ENCODE measurements around the gene ARRB1.
A peak's percentile ranks its signal among the peaks of the same experiment; 100 is the strongest.
"Not testable (repeated sequence)": the region's sequence is repeated elsewhere in the genome, so short reads cannot be mapped to it uniquely, and the experiment has no call there.

The ARRB1 gene

DNA sequence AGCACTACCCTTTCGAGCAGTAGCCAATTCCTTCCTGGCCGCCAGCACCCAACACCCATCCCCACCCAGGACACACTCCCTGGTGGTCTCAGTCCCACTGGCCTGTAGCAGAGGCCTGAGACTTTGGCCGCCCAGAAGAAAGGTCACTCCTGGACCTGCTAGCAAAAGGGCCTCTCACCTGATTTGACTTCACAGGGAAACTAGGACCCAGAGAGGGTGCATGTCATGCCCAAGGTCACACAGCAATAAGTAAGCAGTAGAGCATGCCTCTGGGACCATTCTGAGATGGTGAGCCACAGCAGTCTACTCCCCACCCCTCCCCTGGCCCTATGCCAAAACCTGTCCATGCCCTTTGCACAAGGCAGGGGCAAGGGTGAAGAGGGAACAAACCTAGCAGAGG, 7.3 kb downstream of the ARRB1 start:
- no peak for DNase-seq

DNA sequence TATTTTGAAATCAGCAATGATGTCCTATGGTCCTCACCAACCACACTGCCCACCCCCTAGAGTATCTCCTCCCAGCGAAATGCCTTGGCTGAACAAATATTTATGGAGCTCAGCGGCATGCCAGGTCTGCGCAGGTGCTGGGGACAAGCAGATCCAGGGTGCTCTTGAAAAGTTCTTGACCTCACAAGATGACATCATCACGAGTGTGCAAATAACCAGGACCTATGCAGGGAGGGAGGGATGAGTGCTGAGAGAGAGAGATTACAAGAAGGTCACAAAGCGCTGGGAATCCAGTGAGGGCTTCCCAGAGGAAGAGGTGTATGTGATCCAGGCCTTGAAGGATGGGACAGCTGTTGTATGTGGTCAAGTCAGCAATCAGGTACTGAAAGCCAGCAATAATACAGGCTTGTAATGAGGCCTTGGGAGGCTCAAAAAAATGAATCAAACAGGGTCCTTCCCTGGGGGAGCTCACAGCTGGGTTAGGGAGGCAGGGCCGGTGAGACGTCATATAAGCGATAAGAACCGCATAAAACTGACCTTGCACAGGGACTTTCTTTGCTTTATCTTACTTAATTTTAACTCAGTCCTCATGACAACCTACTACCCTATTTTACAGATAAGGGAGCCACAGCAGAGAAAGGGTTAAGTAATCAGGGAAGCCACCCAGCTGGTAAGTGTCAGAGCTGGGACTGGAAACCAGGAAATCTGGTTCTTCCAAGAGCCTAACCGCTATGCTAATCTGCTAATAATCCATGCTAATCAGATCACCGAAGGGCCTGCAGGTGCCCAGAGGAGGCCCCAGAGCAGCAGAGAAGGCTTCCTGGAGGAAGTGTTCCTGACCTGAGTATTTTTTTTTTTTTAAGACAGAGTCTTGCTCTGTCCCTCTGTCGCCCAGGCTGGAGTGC, 8.2 kb downstream of the ARRB1 start:
- no peak for DNase-seq

GRCh38 chr11:75342231-75342918, 9.1 kb downstream of the ARRB1 start:
- DNase-seq = peak in 30 of 56 donors; percentile 18 to 78 (median 46)

DNA sequence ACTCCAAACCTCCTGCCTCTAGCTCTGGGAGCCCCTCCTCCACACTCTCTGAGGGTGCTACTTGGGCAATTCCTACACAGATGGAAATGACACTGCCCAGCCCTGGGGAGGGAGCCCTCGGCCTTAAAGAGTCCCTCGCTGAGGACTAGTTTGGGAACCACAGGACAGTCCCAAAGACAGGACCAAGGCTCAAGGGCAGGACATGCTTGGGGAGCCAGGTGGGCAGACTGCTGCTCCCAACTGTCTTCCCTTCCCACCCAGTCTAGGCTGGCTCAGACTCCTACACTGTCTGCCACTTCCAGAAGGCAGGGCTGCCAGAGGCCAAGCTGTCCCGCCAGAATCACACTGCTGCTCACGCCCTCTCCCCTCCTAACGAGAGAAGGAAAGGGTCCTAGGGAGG, 9.8 kb downstream of the ARRB1 start:
- DNase-seq = no peak

DNA sequence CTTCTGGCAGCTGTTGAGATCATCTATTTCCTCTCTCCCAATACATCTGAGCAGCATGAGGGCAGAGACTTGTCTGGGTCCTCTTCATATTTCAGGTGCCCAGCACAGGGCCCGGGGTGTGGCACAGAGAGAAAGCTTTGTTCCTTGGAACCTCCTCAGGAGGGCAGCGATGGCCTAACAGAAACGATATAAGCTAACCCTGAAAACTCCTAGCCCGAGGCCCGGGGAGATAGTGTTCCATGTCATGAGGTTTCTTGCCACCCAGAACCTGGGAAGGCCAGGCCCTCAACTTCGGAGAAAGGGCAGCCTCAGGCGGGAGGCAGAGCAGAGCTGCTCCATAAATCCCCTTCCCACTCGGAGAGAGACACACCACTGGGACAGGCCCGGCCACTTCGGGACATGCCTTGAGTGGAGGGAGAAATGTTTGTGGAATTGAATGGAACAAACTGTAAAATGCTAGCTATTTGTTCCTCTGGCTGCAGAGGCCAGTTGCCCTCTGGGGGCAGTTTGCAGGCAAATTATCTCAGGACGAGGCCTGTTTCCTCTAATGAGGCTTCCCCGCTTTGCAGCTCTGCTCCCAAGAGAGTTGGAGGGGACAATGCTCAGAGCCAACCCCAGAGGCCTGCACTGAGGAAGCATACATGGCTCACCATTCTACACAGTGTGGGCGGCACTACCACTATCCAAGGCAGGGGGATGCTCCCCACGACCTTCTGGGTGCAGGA, 11.6 kb downstream of the ARRB1 start:
- DNase-seq = no peak

DNA sequence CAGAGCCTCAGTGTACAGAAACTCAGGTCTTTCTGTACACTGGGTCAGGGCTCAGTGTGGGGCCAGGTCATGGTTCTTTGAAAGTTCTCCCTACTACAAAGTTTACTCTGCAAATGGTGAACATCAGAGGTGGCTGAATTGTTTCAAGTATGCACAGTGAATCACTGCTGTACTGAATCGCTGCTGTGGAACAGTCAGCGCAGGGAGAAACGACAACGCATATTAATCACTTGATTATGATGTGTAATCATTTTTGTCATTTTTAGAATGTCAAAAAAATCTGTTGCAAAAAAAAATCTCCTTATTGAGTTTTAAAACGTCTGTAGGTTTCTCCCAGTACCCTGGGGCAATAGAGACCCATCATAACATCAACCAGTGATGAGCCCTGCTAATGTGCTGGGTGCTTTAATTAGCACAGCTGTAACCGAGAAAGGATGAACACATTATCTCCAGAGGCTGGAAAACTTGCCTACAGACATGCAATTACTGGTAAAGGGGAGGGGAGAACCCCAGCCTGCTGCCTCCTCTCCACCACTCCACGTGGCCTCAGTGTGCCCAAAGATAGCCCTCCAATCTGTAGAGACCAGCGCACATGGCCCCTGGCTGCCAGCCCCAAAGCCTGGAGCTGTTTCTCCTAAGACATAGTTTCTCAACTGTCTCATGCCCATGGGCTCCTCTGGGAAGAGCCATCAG, 12.8 kb downstream of the ARRB1 start:
- peak in 14 of 56 donors; percentile 25 to 78 (median 44) for DNase-seq

- no peak for DNase-seq
Measured at GRCh38 chr11:75337195-75337654, 14.2 kb downstream of the ARRB1 start.

GRCh38 chr11:75334976-75335375, 16.5 kb downstream of the ARRB1 start:
- DNase-seq = no peak

- no peak for DNase-seq
Measured at GRCh38 chr11:75334402-75334891, 17.0 kb downstream of the ARRB1 start.

GRCh38 chr11:75333807-75334140, 17.7 kb downstream of the ARRB1 start:
- DNase-seq = no peak

DNA sequence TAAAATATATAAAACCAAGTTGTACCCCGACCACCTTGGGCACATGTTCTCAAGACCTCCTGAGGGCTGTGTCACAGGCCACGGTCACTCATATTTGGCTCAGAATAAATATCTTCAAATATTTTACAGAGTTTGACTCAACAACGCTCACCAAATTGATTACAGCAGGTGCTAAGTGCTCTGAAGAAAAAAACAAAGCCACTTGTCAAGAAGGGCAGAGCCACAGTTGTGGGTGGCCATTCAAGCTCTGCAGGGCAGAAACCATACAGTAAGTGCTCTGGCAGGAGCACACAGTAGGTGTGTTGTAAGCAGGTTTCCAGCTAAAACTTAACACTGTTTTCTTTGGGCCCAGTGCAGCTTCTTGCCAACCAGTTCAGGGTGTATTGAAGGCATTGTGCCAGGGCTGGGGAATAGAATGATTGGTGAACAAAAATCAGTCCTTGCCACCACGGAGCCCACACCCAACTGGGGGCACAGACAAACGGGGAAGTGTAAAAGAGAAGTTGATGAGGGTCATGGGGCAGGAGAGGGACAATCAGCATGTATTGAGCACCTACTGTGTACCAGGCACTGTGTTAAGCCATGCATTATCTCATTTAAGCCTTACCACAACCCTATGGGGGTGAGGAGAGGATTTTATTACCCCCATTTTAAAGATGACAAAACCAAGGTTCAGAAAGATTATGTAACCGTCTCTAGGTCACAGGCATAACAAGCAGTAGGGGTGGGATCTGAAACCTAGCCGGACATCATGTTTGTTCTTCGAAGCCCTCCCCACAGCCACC, 18.2 kb downstream of the ARRB1 start:
- no peak for DNase-seq

- DNase-seq = not testable (repeated sequence)
Measured at GRCh38 chr11:75331761-75332160, 19.7 kb downstream of the ARRB1 start.

DNA sequence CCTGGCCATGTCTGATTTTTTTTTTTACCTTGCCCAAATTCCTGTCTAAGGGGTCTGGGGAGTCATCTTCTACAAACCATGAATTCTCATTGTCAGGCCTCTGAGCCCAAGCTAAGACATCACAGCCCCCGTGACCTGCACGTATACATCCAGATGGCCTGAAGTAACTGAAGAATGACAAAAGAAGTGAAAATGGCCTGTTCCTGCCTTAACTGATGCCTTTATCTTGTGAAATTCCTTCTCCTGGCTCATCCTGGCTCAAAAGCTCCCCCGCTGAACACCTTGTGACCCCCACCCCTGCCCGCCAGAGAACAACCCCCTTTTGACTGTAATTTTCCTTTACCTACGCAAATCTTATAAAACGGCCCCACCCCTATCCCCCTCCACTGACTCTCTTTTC, 20.2 kb downstream of the ARRB1 start:
- not testable (repeated sequence) for DNase-seq

DNA sequence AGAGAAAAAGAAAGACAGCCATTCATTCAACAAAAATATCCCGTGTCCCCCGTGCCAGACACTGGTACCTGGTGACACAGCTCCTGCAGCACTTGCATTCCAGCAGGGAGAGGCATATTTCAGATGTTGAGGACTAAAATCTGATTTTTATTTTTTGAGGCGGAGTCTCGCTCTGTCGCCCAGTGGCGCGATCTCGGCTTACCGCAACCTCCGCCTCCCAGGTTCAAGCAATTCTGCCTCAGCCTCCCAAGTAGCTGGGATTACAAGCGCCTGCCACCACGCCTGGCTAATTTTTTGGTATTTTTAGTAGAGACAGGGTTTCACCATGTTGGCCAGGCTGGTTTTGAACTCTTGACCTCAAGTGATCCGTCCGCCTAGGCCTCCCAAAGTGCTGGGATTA, 20.6 kb downstream of the ARRB1 start:
- not testable (repeated sequence) for DNase-seq

DNA sequence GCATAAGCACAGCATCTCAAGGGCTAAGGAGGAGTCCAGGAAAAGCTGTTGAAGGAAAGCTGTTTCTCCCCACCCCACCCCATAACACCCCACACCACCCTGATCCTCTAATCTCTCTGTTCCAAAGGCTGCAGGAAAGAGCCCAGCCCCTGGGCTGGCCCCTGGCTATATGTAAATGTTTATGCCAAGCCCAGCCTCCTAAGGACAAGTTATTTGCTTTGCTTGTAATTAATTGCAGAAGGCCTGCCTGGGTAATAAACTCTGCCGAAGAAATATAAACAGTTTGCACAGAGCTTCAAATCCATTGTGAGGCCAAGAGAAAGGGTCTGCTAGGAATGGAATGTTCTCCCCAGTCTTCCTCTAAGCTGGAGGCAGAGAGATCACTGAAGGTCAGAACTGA, 21.2 kb downstream of the ARRB1 start:
- DNase-seq = no peak

DNA sequence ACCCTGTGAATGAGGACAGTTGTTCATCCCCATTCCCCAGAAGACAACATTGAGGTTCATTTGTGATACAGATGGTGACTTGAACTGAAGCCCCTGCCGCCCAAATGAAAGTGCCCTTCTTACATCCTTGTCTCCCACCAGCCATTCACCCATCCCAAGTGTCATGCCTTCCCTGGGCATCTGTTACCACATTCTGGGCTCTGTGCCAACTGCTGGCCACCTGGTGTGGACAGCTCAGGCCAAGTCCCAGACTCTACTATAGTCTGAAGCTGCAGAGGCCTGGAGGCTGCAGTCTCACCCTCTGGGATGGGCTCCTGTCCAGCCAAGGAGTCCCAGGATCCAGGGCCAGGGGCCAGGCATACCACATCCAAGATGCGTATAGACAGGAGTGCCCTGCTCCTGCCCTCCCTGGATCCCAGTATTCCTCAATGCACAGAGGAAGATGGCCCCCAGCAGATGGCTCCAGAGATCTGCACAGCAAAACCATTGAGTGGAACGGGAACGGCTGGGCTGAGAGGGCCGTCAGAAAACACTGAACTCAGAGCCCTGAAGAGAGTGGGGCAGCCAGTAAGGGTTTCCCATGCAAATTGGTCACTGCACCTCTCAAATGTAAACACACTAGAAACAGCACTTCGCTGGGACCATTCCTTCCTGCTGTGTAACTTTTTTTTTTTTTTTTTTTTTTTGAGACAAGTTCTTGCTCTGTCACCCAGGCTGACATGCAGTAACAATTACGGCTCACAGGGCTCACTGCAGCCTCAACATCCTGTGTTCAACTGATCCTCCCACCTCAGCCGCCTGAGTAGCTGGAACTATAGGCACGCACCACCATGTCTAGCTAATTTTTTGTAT, 22.8 kb downstream of the ARRB1 start:
- DNase-seq = peak in 51 of 56 donors; percentile 8 to 86 (median 66)

DNA sequence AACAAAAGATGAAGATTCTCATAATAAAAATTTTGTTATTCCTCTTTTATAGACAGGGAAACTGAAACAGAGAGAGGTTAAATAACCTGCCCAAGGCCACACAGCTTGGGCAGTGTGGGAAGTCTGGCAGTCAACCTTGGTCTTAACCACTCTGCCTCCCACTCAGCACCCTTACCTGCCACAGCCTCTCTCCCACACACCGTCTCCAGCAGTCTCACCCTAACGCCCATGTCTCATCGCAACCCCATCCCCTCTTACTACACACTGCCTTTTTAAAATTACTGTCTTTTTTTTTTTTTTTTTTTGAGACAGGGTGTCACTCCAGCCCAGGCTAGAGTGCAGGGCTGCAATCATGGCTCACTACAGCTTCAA, 25.0 kb downstream of the ARRB1 start:
- DNase-seq = peak in 1 of 56 donors; percentile 19

DNA sequence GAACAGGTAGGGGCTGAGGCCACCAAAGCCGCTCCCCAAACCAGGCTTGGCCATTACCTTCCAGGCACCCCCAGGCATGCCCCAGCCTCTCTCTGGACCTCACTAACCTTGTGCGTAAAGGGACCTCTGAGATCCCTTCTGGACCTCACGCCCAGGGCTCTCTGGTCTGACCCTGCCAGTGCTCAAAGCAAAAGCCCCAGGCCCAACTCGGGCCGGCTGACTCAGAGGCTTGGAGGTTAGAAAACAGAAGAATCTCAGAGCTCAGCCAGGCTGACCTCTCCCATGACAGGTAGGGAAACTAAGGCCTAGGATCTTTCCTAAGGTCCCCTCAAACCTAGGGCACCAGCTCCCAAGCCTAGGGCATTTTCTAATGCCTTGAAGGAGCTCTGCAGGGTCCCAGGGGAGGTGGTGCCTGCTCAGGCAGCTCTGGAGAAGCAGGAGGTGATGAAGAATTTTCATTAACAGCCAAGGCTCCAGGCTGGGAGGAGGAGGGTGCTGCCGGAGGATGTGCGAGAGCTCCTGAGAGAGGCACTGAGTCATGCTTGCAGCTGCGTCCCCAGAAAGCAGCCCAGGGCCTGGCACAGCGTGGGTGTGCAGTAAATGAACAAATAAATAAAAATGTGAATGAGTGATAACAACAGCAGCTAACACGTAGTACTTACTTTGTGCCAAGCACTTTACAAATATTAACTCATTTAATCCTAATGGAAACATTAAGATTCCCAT, 25.6 kb downstream of the ARRB1 start:
- DNase-seq = peak in 46 of 56 donors; percentile 24 to 85 (median 61)

DNA sequence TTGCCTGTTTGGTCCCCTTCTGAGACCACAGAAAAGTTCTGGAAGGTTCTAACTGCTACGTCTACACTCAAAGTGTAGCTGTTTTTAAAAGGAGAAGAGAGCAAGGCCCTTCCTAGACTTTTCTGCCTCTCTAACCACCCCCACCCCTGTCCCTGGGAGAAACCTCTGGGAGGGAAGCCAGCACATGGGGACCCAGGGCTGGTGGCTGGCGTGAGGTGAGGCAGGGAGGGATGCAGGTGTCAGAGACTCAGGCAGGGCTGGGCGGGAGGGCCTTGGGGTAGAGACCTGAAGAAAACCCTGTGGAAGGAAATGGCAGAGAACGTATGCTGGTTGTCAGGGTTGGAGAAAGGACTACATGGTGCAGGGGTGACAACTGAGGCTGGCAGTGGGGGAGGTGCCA, 26.7 kb downstream of the ARRB1 start:
- DNase-seq = no peak

Data from nucleus accumbens (tissue), 56 donors.